Neuronal stem cell (in vitro differentiated cells): Measurements from ENCODE around the gene TEDC2.

Experiments used
- DNase-seq: peaks from one replicate; pipeline ENCODE4 v3.0.0-alpha.2; 2013; ENCODE audit warnings: low spot score
- H2AFZ ChIP-seq: one replicate; pipeline ENCODE4 v1.6.1; 2013; ENCODE audit warnings: mild to moderate bottlenecking, low read length, inconsistent platforms
- H2AK5ac ChIP-seq: 2 replicates; pipeline ENCODE4 v1.6.1; 2013; ENCODE audit warnings: low read depth, mild to moderate bottlenecking, inconsistent platforms, low read length, moderate library complexity, mixed read lengths
- H2BK120ac ChIP-seq: 2 replicates; pipeline ENCODE4 v1.6.1; 2013; ENCODE audit warnings: low read depth, mild to moderate bottlenecking, inconsistent platforms, low read length, moderate library complexity, mixed read lengths
- H2BK12ac ChIP-seq: one replicate; pipeline ENCODE4 v1.6.1; 2013; ENCODE audit warnings: low read length, inconsistent platforms
- H2BK15ac ChIP-seq: 2 replicates; pipeline ENCODE4 v1.6.1; 2013; ENCODE audit warnings: mild to moderate bottlenecking, low read length, inconsistent platforms, mixed read lengths
- H2BK5ac ChIP-seq: one replicate; pipeline ENCODE4 v1.6.1; 2013; ENCODE audit warnings: inconsistent platforms, mild to moderate bottlenecking, low read length, moderate library complexity
- H3K14ac ChIP-seq: one replicate; pipeline ENCODE4 v1.6.1; 2013; ENCODE audit warnings: low read length, inconsistent platforms
- H3K18ac ChIP-seq: 2 replicates; pipeline ENCODE4 v1.6.1; 2013; ENCODE audit warnings: low read length, inconsistent platforms
- H3K23ac ChIP-seq: 2 replicates; pipeline ENCODE4 v1.6.1; 2013; ENCODE audit warnings: low read depth, mild to moderate bottlenecking, mixed read lengths, low read length, inconsistent platforms; ENCODE audit not compliant: poor library complexity
- H3K27ac ChIP-seq: replicated peaks from 3 replicates; pipeline ENCODE4 v1.5.1; 2013; ENCODE audit warnings: low read length, inconsistent platforms
- H3K27me3 ChIP-seq, 3 experiments: 2 replicates each; pipeline ENCODE4 v1.6.1; 2013; ENCODE audit warnings: low read length in 3 of 3, mild to moderate bottlenecking in 2 of 3, inconsistent platforms in 1 of 3, low read depth in 1 of 3, mixed read lengths in 1 of 3, moderate library complexity in 1 of 3; ENCODE audit not compliant: control insufficient read depth in 3 of 3, insufficient read depth in 3 of 3
- H3K36me3 ChIP-seq, 2 donors: replicated peaks in 1 of 2; 2 replicates each; pipeline ENCODE4 v1.6.1; 2013; ENCODE audit warnings: low read length in 2 of 2; ENCODE audit not compliant: control insufficient read depth in 2 of 2, insufficient read depth in 2 of 2
- H3K4ac ChIP-seq: 2 replicates; pipeline ENCODE4 v1.6.1; 2013; ENCODE audit warnings: inconsistent platforms, mild to moderate bottlenecking, low read length, moderate library complexity
- H3K4me1 ChIP-seq, 2 donors: 1 replicate in 1 of 2; 2 replicates in 1 of 2; pipeline ENCODE4 v1.6.1; 2013; ENCODE audit warnings: low read length in 2 of 2, low read depth in 1 of 2; ENCODE audit not compliant: control insufficient read depth in 2 of 2, insufficient read depth in 1 of 2
- H3K4me2 ChIP-seq: one replicate; pipeline ENCODE4 v1.6.1; 2013; ENCODE audit warnings: mild to moderate bottlenecking, low read length, inconsistent platforms; ENCODE audit not compliant: insufficient read depth, poor library complexity, severe bottlenecking
- H3K4me3 ChIP-seq, 2 donors: 2 replicates each; pipeline ENCODE4 v1.5.1; 2013; ENCODE audit warnings: low read length in 2 of 2, mild to moderate bottlenecking in 2 of 2, inconsistent platforms in 1 of 2, moderate library complexity in 1 of 2
- H3K79me1 ChIP-seq: one replicate; pipeline ENCODE4 v1.6.1; 2013; ENCODE audit warnings: low read depth, mild to moderate bottlenecking, inconsistent platforms, low read length, moderate library complexity
- H3K9ac ChIP-seq: one replicate; pipeline ENCODE4 v1.6.1; 2013; ENCODE audit warnings: mild to moderate bottlenecking, low read depth, low read length, inconsistent platforms; ENCODE audit not compliant: poor library complexity
- H3K9me3 ChIP-seq, 2 donors: replicated peaks in 1 of 2; 2 replicates each; pipeline versions ENCODE3 to v1.6.1; 2013; ENCODE audit warnings: low read length in 2 of 2, mild to moderate bottlenecking in 2 of 2, inconsistent platforms in 1 of 2, low read depth in 1 of 2, mixed read lengths in 1 of 2, moderate library complexity in 1 of 2; ENCODE audit not compliant: control insufficient read depth in 2 of 2, insufficient read depth in 1 of 2
- H4K8ac ChIP-seq: one replicate; pipeline ENCODE4 v1.6.1; 2013; ENCODE audit warnings: low read depth, mild to moderate bottlenecking, inconsistent platforms, low read length, moderate library complexity
- H4K91ac ChIP-seq: one replicate; pipeline ENCODE4 v1.6.1; 2013; ENCODE audit warnings: low read length, low read depth, mild to moderate bottlenecking, inconsistent platforms; ENCODE audit not compliant: poor library complexity
- WGBS, 2 donors: extraction: QIAGEN DNeasy Blood & Tissue Kit; methylation state at CpG; one replicate each; pipeline ENCODE4 v1.1.7; 2013; ENCODE audit warnings: missing lambda C conversion rate in 2 of 2, mixed read lengths in 1 of 2; ENCODE audit not compliant: insufficient read length in 2 of 2, insufficient replicate concordance in 1 of 2; ENCODE audit errors: extremely low coverage in 2 of 2; 5-methylcytosine and 5-hydroxymethylcytosine counted together

Gene TEDC2

DNA sequence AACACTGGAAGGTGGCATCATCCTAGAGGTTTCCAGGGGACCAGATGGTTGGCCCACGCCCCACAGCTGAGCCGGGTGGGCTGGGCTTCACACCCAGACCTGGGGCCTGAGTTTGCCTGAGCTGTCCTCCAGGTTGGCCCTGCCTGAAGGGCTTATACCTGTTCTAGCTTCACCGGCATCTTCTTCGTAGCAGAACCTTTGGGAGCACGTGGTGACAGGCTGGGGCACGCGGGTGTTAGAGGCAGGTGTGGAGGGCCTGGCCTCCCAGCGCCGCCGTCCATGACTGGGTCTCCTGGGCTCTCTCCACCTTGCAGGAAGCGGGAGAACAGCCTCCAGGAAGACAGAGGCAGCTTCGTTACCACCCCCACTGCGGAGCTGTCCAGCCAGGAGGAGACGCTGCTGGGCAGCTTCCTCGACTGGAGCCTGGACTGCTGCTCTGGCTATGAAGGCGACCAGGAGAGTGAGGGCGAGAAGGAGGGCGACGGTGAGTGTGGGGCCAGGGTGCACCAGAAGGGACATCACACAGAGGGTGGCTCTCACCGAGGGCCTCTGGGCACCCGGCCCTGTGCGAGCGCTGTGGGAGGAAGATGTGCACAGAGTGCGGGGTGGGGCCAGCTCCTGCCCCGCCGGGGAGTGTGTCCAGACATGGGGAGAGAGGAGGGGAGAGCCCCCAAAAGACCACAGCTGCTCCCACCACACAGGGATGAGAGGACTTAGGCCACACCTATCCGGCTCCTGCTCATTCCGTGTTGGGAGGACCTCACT is 4.6 kb upstream of the TEDC2 start:
- Histone ChIP-seq H3K27ac (no peak overlapping the region), H3K14ac (peak overlapping the region; percentile 3), H4K8ac (peak overlapping the region; percentile 43), H3K27me3 (no peaks in the 10 kb centered on the region), H3K36me3 (peaks cover 62 to 83% of the 10 kb centered on the region in 2 donors), H4K91ac (no peak overlapping the region), H2AK5ac (no peak overlapping the region), H3K23ac (peak overlapping the region; percentile 17), H3K79me1 (peaks cover 4% of the 10 kb centered on the region), H3K9me3 (no peaks in the 10 kb centered on the region), H3K4me2 (no peak overlapping the region), H2AFZ (no peak overlapping the region), H2BK5ac (peak overlapping the region; percentile 87), H3K4me1 (peaks cover 4 to 10% of the 10 kb centered on the region in 2 donors), H2BK120ac (no peak overlapping the region), H2BK12ac (no peak overlapping the region), H3K18ac (no peak overlapping the region), H3K4ac (no peak overlapping the region), H2BK15ac (no peak overlapping the region), H3K4me3 (no peak overlapping the region), H3K9ac (no peak overlapping the region)
- WGBS, 2 donors = no CpG with 5 or more reads among the region's 28 CpGs
- DNase-seq = no peak

GRCh38 chr16:2456551-2457153 is 3.3 kb upstream of the TEDC2 start:
- no peak overlapping the region for H2AFZ ChIP-seq
- no peak overlapping the region for H4K91ac ChIP-seq
- peak overlapping the region; percentile 80 for H3K23ac ChIP-seq
- peaks cover 63 to 79% of the 10 kb centered on the region in 2 donors for H3K36me3 ChIP-seq
- H3K4me1 ChIP-seq = peaks cover 13 to 19% of the 10 kb centered on the region in 2 donors
- H4K8ac ChIP-seq = no peak overlapping the region
- peaks cover 15% of the 10 kb centered on the region for H3K79me1 ChIP-seq
- H3K9ac ChIP-seq = peak overlapping the region; percentile 50
- no peak overlapping the region for H2BK5ac ChIP-seq
- H2BK15ac ChIP-seq = peak overlapping the region; percentile 49
- no peak overlapping the region for H2BK120ac ChIP-seq
- H2AK5ac ChIP-seq = no peak overlapping the region
- H3K27ac ChIP-seq = no peak overlapping the region
- H3K4me2 ChIP-seq = no peak overlapping the region
- no peaks in the 10 kb centered on the region for H3K9me3 ChIP-seq
- no peak overlapping the region for H3K4ac ChIP-seq
- H3K27me3 ChIP-seq = no peaks in the 10 kb centered on the region
- H3K4me3 ChIP-seq = no peak overlapping the region
- no peak overlapping the region for H2BK12ac ChIP-seq
- WGBS, 2 donors = no CpG with 5 or more reads among the region's 21 CpGs
- H3K14ac ChIP-seq = no peak overlapping the region
- no peak overlapping the region for H3K18ac ChIP-seq
- no peak for DNase-seq

- WGBS, 2 donors = no CpG with 5 or more reads among the region's 13 CpGs
- Histone ChIP-seq H2BK120ac (no peak overlapping the region), H3K9me3 (no peaks in the 10 kb centered on the region), H3K79me1 (peaks cover 15% of the 10 kb centered on the region), H3K18ac (no peak overlapping the region), H3K4ac (no peak overlapping the region), H3K27ac (no peak overlapping the region), H3K27me3 (no peaks in the 10 kb centered on the region), H2BK12ac (no peak overlapping the region), H3K14ac (no peak overlapping the region), H2BK5ac (no peak overlapping the region), H3K4me2 (no peak overlapping the region), H2AFZ (no peak overlapping the region), H3K36me3 (peaks cover 61 to 79% of the 10 kb centered on the region in 2 donors), H4K8ac (no peak overlapping the region), H2BK15ac (no peak overlapping the region), H2AK5ac (no peak overlapping the region), H3K4me1 (peaks cover 13 to 19% of the 10 kb centered on the region in 2 donors), H3K23ac (peak overlapping the region; percentile 80), H4K91ac (no peak overlapping the region), H3K4me3 (no peak overlapping the region), H3K9ac (no peak overlapping the region)
- no peak for DNase-seq
Measured at GRCh38 chr16:2457267-2457666, 2.6 kb upstream of the TEDC2 start.

DNA sequence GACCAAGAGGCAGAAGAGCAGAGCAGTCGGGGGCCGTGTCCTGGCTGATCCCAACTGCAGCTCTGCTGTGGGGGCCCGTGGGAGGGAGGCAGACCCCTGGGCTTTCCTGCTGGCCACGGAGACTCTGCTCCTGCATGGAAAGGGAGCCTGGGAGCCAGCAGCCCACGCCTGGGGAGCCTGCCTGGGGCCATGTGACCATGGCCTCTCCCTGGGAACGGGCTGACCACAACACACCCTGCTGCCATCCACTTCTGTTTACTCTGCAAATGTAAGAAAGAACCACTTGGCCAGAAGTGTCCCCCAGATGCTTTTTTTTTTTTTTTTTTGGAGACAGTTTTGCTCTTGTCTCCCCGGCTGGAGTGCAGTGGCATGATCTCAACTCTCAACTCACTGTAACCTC is 2.0 kb upstream of the TEDC2 start:
- Histone ChIP-seq H3K23ac (no peak overlapping the region), H3K36me3 (peaks cover 60 to 78% of the 10 kb centered on the region in 2 donors), H2AFZ (no peak overlapping the region), H2BK12ac (no peak overlapping the region), H3K27ac (peak overlapping the region; percentile 46), H4K91ac (no peak overlapping the region), H2BK5ac (no peak overlapping the region), H2BK15ac (no peak overlapping the region), H3K27me3 (no peaks in the 10 kb centered on the region), H2BK120ac (no peak overlapping the region), H3K9ac (no peak overlapping the region), H3K4me3 (no peak overlapping the region), H2AK5ac (no peak overlapping the region), H3K79me1 (peaks cover 19% of the 10 kb centered on the region), H4K8ac (no peak overlapping the region), H3K4me1 (peaks cover 13 to 19% of the 10 kb centered on the region in 2 donors), H3K9me3 (no peaks in the 10 kb centered on the region), H3K4ac (no peak overlapping the region), H3K14ac (peak overlapping the region; percentile 38), H3K4me2 (no peak overlapping the region), H3K18ac (no peak overlapping the region)
- WGBS, 2 donors = no CpG with 5 or more reads among the region's 7 CpGs
- DNase-seq = no peak
